K562 (cell line): ENCODE measurements around the gene COL8A2. TPM values are rescaled to one million over a fixed set of nuclear protein-coding genes. Genes with fewer than 3 reads are reported as not detected.
A peak's percentile ranks its signal among the peaks of the same experiment; 100 is the strongest.

ENCODE experiments used
- DPF2 ChIP-seq: fragments of 450-650 bp; IDR thresholded peaks from 2 replicates; pipeline ENCODE4 v1.6.1; 2016
- EP400 ChIP-seq: fragments of 450-650 bp; IDR thresholded peaks from 2 replicates; pipeline ENCODE4 v1.6.1; 2017; ENCODE audit warnings: antibody characterized with exemption, mild to moderate bottlenecking, moderate library complexity
- EWSR1 ChIP-seq: fragments of 450-650 bp; IDR thresholded peaks from 2 replicates; pipeline ENCODE4 v1.6.1; 2018; ENCODE audit warnings: borderline replicate concordance, mild to moderate bottlenecking, low read depth, moderate library complexity; ENCODE audit not compliant: partially characterized antibody
- FUS ChIP-seq: fragments of 200-400 bp; formaldehyde crosslinking; optimal IDR thresholded peaks from 2 replicates; pipeline ENCODE3; 2017; ENCODE audit warnings: low read depth, low read length
- KDM1A ChIP-seq, 2 experiments: fragments of 450-650 bp; IDR thresholded peaks; 2 replicates each; pipeline ENCODE4 v1.6.1; 2016; ENCODE audit warnings: mild to moderate bottlenecking in 2 of 2
- KLF16 ChIP-seq: IDR thresholded peaks from 2 replicates; pipeline ENCODE4 v1.6.1; 2016; ENCODE audit warnings: antibody characterized with exemption
- MTA1 ChIP-seq: fragments of 450-650 bp; IDR thresholded peaks from 2 replicates; pipeline ENCODE4 v1.6.1; 2017; ENCODE audit warnings: borderline replicate concordance
- MYBL2 ChIP-seq, 2 experiments: fragments of 450-650 bp in 1 of 2; sonication (generic) in 1 of 2; formaldehyde crosslinking in 1 of 2; IDR thresholded peaks; 2 replicates each; pipeline versions ENCODE4 v1.6.1 to v1.8.1; 2017 to 2022; ENCODE audit warnings: borderline replicate concordance in 1 of 2, inconsistent platforms in 1 of 2, low read depth in 1 of 2, mild to moderate bottlenecking in 1 of 2, missing genetic modification reagents in 1 of 2, moderate library complexity in 1 of 2
- NR4A1 ChIP-seq, 2 experiments: fragments of 250-450 bp in 1 of 2; fragments of 450-650 bp in 1 of 2; sonication (Bioruptor Pico) in 1 of 2; IDR thresholded peaks; 2 replicates each; pipeline versions ENCODE4 v1.4.0 to v1.6.1; 2016 to 2020; ENCODE audit warnings: mild to moderate bottlenecking in 2 of 2, missing compliant biosample characterization in 1 of 2, missing genetic modification characterization in 1 of 2, moderate library complexity in 1 of 2
- RCOR1 ChIP-seq, 2 experiments: IDR thresholded peaks; 2 replicates each; pipeline ENCODE4 v1.6.1; 2012; ENCODE audit warnings: low read depth in 2 of 2, low read length in 2 of 2, borderline replicate concordance in 1 of 2, improper control_type of control experiment in 1 of 2
- SIN3A ChIP-seq, 2 experiments: fragments of 150-350 bp in 1 of 2; IDR thresholded peaks; 2 replicates each; pipeline ENCODE4 v1.6.1; 2011 to 2016; ENCODE audit warnings: borderline replicate concordance in 2 of 2, low read depth in 2 of 2, low read length in 2 of 2, mild to moderate bottlenecking in 2 of 2, moderate library complexity in 2 of 2; ENCODE audit not compliant: control insufficient read depth in 1 of 2
- TAF15 ChIP-seq: fragments of 200-400 bp; formaldehyde crosslinking; IDR thresholded peaks from 2 replicates; pipeline ENCODE4 v1.6.1; 2017; ENCODE audit warnings: mild to moderate bottlenecking, low read depth, low read length, moderate library complexity
- ZKSCAN1 ChIP-seq: fragments of 150-350 bp; IDR thresholded peaks from 2 replicates; pipeline ENCODE4 v1.6.1; 2016; ENCODE audit warnings: low read depth, low read length
- ZNF184 ChIP-seq: sonication (generic); formaldehyde crosslinking; IDR thresholded peaks from 2 replicates; pipeline ENCODE4 v1.5.0; 2020; ENCODE audit warnings: missing genetic modification reagents
- ZNF395 ChIP-seq: fragments of 200-800 bp; sonication (Bioruptor generic); IDR thresholded peaks from 2 replicates; pipeline ENCODE4 v1.6.1; 2017; ENCODE audit warnings: missing genetic modification characterization, missing compliant biosample characterization
- polyA plus RNA-seq, 8 experiments: library from polyadenylated mRNA; depleted of rRNA in 4 of 8; stranded (reverse) in 5 of 8; unstranded in 3 of 8; fragments of >200 nt; fragmentation: Nextera tagmentation in 2 of 8; fragmentation: Illumina TruSeq in 1 of 8; extraction: Ambion mirVana in 2 of 8; extraction: Trizol in 1 of 8; gene quantifications; 2 replicates each; pipeline versions ENCODE4 v1.2.1 to v1.2.3, GENCODE V29; 2011 to 2014; ENCODE audit warnings: inconsistent platforms in 1 of 8, missing spikeins in 1 of 8
- total RNA-seq, 7 experiments: library from RNA; depleted of rRNA in 6 of 7; stranded (reverse); fragments of >200 nt in 6 of 7; fragmentation: Illumina TruSeq in 2 of 7; extraction: Trizol in 2 of 7; gene quantifications; 2 replicates each; pipeline versions ENCODE4 v1.2.1 to v1.2.3, GENCODE V29; 2011 to 2021; ENCODE audit warnings: low replicate concordance in 1 of 7
- TF ChIP-seq, protein P1 (sequence below): sonication (generic); formaldehyde crosslinking; IDR thresholded peaks from 2 replicates; pipeline ENCODE4 v1.8.0; 2022; ENCODE audit warnings: mild to moderate bottlenecking, missing genetic modification reagents
- TF ChIP-seq, protein P2 (sequence below): sonication (generic); formaldehyde crosslinking; IDR thresholded peaks from 2 replicates; pipeline ENCODE4 v1.8.1; 2022; ENCODE audit warnings: missing genetic modification reagents
- TF ChIP-seq, protein P3 (sequence below): sonication (generic); formaldehyde crosslinking; IDR thresholded peaks from 2 replicates; pipeline ENCODE4 v1.9.0; 2022; ENCODE audit warnings: mild to moderate bottlenecking, missing genetic modification reagents
- TF ChIP-seq, protein P4 (sequence below): fragments of 450-650 bp; IDR thresholded peaks from 2 replicates; pipeline ENCODE4 v1.6.1; 2017; ENCODE audit warnings: mild to moderate bottlenecking, moderate library complexity

Gene COL8A2
- total and polyA plus RNA-seq, 9 of the 15 experiments (the other 6 are each of a cell fraction or from before 2014, with no cell fraction given) = 0.03 to 0.14 (median 0.04) TPM; not detected in 5

DNA sequence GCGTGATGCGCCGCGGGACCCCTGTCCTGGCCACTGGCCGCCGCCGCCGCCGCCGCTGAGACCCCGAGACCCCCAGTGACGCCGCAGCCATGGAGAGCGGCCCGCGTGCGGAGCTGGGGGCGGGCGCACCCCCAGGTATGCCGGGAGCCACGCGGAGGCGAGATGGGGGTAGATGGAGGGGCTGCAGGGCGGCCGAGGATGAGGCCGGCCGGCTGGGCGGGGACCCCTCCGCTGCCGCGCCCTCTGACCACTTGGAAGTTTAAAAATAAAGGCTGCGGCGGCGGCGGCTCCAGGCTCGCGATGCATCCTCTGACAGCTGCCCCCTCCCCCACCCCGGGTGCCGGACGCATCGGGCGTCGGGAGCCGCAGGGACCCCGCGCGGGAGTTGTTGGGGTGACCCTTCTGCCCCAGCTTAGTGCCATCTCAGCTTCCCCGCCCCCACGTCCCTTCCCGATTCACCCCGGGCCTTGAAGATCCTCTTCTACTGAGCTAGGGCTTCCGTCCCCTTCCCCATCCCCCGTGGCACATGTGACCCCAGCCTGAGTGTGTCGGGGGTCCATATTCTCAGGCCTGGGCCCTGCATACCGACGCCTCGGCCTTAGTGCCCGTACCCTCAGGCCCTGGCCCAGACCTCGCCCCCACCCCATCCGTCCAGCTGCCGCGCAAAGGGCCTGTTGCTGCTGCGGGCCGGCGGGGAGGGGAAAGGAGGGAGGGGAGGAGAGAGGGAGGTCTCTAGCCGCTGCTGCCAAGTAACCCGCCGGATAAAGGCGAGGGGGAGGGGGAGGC lies 31.5 kb upstream of the COL8A2 start (continued):
- TF ChIP-seq MYBL2 (IDR thresholded peaks at IDR 0.05; ENCODE audit: low read depth) (no peak), MYBL2 (CRISPR knock-in tag; IDR thresholded peaks at IDR 0.05; ENCODE audit: borderline replicate concordance) (no peak), MTA1 (0 out of 2 replicates have a peak, but pooled peaks have one; percentile 23), NR4A1 (CRISPR knock-in tag; IDR thresholded peaks at IDR 0.05) (peak; percentile 31; the same call in 1 of the 2 replicates), NR4A1 (tag; IDR thresholded peaks at IDR 0.05) (no peak), EWSR1 (no peak), TAF15 (no peak), KDM1A (IDR thresholded peaks at IDR 0.05) (peak in 1 of 2 experiments; percentile 98; a peak in 3 of 4 replicates), RCOR1 (IDR thresholded peaks at IDR 0.05; ENCODE audit: borderline replicate concordance in 1 of 2, low read depth in 2 of 2, low read length in 2 of 2) (peak in 1 of 2 experiments; percentile 20; a peak in 2 of 4 replicates), ZKSCAN1 (0 out of 2 replicates have a peak, but pooled peaks have one; percentile 22), ZNF184 (CRISPR knock-in tag) (no peak), ZNF395 (CRISPR knock-in tag) (0 out of 2 replicates have a peak, but pooled peaks have one; percentile 56), FUS (peak; percentile 76), DPF2 (0 out of 2 replicates have a peak, but pooled peaks have one; percentile 57), EP400 (peak; percentile 71), KLF16 (no peak), SIN3A (IDR thresholded peaks at IDR 0.05; ENCODE audit: borderline replicate concordance in 2 of 2, control insufficient read depth in 1 of 2, low read depth in 2 of 2, low read length in 2 of 2) (peak; percentile 56 to 91; a peak in 3 of 4 replicates)
- TF ChIP-seq, protein P1, sequence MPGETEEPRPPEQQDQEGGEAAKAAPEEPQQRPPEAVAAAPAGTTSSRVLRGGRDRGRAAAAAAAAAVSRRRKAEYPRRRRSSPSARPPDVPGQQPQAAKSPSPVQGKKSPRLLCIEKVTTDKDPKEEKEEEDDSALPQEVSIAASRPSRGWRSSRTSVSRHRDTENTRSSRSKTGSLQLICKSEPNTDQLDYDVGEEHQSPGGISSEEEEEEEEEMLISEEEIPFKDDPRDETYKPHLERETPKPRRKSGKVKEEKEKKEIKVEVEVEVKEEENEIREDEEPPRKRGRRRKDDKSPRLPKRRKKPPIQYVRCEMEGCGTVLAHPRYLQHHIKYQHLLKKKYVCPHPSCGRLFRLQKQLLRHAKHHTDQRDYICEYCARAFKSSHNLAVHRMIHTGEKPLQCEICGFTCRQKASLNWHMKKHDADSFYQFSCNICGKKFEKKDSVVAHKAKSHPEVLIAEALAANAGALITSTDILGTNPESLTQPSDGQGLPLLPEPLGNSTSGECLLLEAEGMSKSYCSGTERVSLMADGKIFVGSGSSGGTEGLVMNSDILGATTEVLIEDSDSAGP = no peak; the same call in 1 of the 2 replicates
- TF ChIP-seq, protein P2, sequence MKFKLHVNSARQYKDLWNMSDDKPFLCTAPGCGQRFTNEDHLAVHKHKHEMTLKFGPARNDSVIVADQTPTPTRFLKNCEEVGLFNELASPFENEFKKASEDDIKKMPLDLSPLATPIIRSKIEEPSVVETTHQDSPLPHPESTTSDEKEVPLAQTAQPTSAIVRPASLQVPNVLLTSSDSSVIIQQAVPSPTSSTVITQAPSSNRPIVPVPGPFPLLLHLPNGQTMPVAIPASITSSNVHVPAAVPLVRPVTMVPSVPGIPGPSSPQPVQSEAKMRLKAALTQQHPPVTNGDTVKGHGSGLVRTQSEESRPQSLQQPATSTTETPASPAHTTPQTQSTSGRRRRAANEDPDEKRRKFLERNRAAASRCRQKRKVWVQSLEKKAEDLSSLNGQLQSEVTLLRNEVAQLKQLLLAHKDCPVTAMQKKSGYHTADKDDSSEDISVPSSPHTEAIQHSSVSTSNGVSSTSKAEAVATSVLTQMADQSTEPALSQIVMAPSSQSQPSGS (CRISPR knock-in tag) = no peak
- TF ChIP-seq, protein P3, sequence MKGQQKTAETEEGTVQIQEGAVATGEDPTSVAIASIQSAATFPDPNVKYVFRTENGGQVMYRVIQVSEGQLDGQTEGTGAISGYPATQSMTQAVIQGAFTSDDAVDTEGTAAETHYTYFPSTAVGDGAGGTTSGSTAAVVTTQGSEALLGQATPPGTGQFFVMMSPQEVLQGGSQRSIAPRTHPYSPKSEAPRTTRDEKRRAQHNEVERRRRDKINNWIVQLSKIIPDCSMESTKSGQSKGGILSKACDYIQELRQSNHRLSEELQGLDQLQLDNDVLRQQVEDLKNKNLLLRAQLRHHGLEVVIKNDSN (CRISPR knock-in tag) = peak; percentile 73
- TF ChIP-seq, protein P4, sequence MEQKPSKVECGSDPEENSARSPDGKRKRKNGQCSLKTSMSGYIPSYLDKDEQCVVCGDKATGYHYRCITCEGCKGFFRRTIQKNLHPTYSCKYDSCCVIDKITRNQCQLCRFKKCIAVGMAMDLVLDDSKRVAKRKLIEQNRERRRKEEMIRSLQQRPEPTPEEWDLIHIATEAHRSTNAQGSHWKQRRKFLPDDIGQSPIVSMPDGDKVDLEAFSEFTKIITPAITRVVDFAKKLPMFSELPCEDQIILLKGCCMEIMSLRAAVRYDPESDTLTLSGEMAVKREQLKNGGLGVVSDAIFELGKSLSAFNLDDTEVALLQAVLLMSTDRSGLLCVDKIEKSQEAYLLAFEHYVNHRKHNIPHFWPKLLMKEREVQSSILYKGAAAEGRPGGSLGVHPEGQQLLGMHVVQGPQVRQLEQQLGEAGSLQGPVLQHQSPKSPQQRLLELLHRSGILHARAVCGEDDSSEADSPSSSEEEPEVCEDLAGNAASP = no peak
